DOHH2 (cell line): ENCODE measurements around the gene COL4A2.

Source experiments
- H3F3A ChIP-seq: fragments of 200-600 bp; sonication (generic), shearing (Covaris generic); 2 replicates; pipeline ENCODE4 v1.6.0; 2016; ENCODE audit warnings: antibody characterized with exemption, mild to moderate bottlenecking; ENCODE audit not compliant: control insufficient read depth, insufficient read depth
- H3K27ac ChIP-seq: fragments of 200-600 bp; sonication (generic); 2 replicates; pipeline ENCODE4 v1.5.1; 2014; ENCODE audit warnings: low read depth, mild to moderate bottlenecking, low read length, moderate library complexity
- H3K27me3 ChIP-seq: fragments of 200-600 bp; sonication (generic); 2 replicates; pipeline ENCODE4 v1.6.1; 2014; ENCODE audit warnings: mild to moderate bottlenecking, low read length, mixed read lengths; ENCODE audit not compliant: control insufficient read depth
- H3K36me3 ChIP-seq: fragments of 200-600 bp; sonication (generic); 2 replicates; pipeline ENCODE4 v1.6.1; 2014; ENCODE audit warnings: mild to moderate bottlenecking, low read length, moderate library complexity, mixed read lengths; ENCODE audit not compliant: control insufficient read depth
- H3K4me1 ChIP-seq: fragments of 200-600 bp; sonication (generic); 2 replicates; pipeline ENCODE4 v1.6.1; 2014; ENCODE audit warnings: mild to moderate bottlenecking, low read length, mixed read lengths; ENCODE audit not compliant: control insufficient read depth
- H3K4me2 ChIP-seq: fragments of 200-600 bp; sonication (generic); 2 replicates; pipeline ENCODE4 v1.6.0; 2014; ENCODE audit warnings: mild to moderate bottlenecking, low read length, moderate library complexity
- H3K4me3 ChIP-seq: fragments of 200-600 bp; sonication (generic); 2 replicates; pipeline ENCODE4 v1.5.1; 2014; ENCODE audit warnings: mild to moderate bottlenecking, low read length, mixed read lengths
- H3K79me2 ChIP-seq: fragments of 200-600 bp; sonication (generic); 2 replicates; pipeline ENCODE4 v1.6.1; 2014; ENCODE audit warnings: mild to moderate bottlenecking, low read length, mixed read lengths; ENCODE audit not compliant: control insufficient read depth
- H3K9me2 ChIP-seq: fragments of 200-600 bp; sonication (generic); replicated peaks from 2 replicates; pipeline ENCODE4 v1.6.1; 2014; ENCODE audit warnings: mild to moderate bottlenecking, low read length, mixed read lengths; ENCODE audit not compliant: control insufficient read depth
- H3K9me3 ChIP-seq: fragments of 200-600 bp; sonication (generic); 2 replicates; pipeline ENCODE4 v1.6.1; 2014; ENCODE audit warnings: antibody characterized with exemption, low read length, mixed read lengths; ENCODE audit not compliant: control insufficient read depth, insufficient read depth
- H4K20me1 ChIP-seq: fragments of 200-600 bp; sonication (generic); 2 replicates; pipeline ENCODE4 v1.6.0; 2014; ENCODE audit warnings: low read depth, mild to moderate bottlenecking, antibody characterized with exemption, low read length, moderate library complexity; ENCODE audit not compliant: control insufficient read depth, insufficient read depth
- CTCF ChIP-seq: fragments of 200-600 bp; sonication (generic); IDR thresholded peaks from one replicate; pipeline ENCODE4 v1.5.1; 2014; ENCODE audit warnings: antibody characterized with exemption, mild to moderate bottlenecking, low read depth, low read length; ENCODE audit not compliant: poor library complexity, severe bottlenecking
- EZH2phosphoT487 ChIP-seq: fragments of 200-600 bp; sonication (generic); IDR thresholded peaks from 2 replicates; pipeline ENCODE4 v1.6.1; 2017; ENCODE audit warnings: borderline replicate concordance, mild to moderate bottlenecking, antibody characterized with exemption, low read length, moderate library complexity, mixed read lengths

Gene COL4A2

GRCh38 chr13:110364081-110364480, 57.0 kb downstream of the COL4A2 start:
- Histone ChIP-seq H3K4me2 (no peak overlapping the region), H3K9me3 (no peaks in the 10 kb centered on the region), H3K79me2 (no peaks in the 10 kb centered on the region), H3K27ac (no peak overlapping the region), H3K4me3 (no peak overlapping the region), H4K20me1 (no peaks in the 10 kb centered on the region), H3K4me1 (no peaks in the 10 kb centered on the region), H3K36me3 (no peaks in the 10 kb centered on the region), H3K9me2 (no peaks in the 10 kb centered on the region), H3K27me3 (peaks cover 2% of the 10 kb centered on the region; the same call in 1 of the 2 replicates), H3F3A (no peaks in the 10 kb centered on the region)
- TF ChIP-seq EZH2phosphoT487 (no peak), CTCF (no peak)

GRCh38 chr13:110365876-110366275, 58.8 kb downstream of the COL4A2 start:
- Histone ChIP-seq H3K9me2 (no peaks in the 10 kb centered on the region), H3K27me3 (peaks cover 2% of the 10 kb centered on the region; the same call in 1 of the 2 replicates)

GRCh38 chr13:110366733-110367132, 59.6 kb downstream of the COL4A2 start:
- no peaks in the 10 kb centered on the region for H3K79me2 ChIP-seq
- no peaks in the 10 kb centered on the region for H3K9me2 ChIP-seq
- H3K27me3 ChIP-seq: peaks cover 2% of the 10 kb centered on the region; the same call in 1 of the 2 replicates
- H3K4me1 ChIP-seq: no peaks in the 10 kb centered on the region; the same call in 1 of the 2 replicates
- H3K4me2 ChIP-seq: no peak overlapping the region
- no peaks in the 10 kb centered on the region for H3F3A ChIP-seq
- TF ChIP-seq EZH2phosphoT487: no peak
- no peak for TF ChIP-seq CTCF
- no peaks in the 10 kb centered on the region for H3K36me3 ChIP-seq
- H3K27ac ChIP-seq: no peak overlapping the region
- H3K4me3 ChIP-seq: no peak overlapping the region
- no peaks in the 10 kb centered on the region for H3K9me3 ChIP-seq
- no peaks in the 10 kb centered on the region for H4K20me1 ChIP-seq

More at GRCh38 chr13:110365876-110366275, 58.8 kb downstream of the COL4A2 start:
- Histone ChIP-seq H3K4me2 (no peak overlapping the region), H3K36me3 (no peaks in the 10 kb centered on the region), H3K4me1 (no peaks in the 10 kb centered on the region), H3K79me2 (no peaks in the 10 kb centered on the region), H3K4me3 (no peak overlapping the region), H4K20me1 (no peaks in the 10 kb centered on the region), H3K27ac (no peak overlapping the region), H3K9me3 (no peaks in the 10 kb centered on the region), H3F3A (no peaks in the 10 kb centered on the region)
- TF ChIP-seq EZH2phosphoT487 (no peak), CTCF (no peak)
